Myocyte (in vitro differentiated cells): ENCODE measurements around the gene SAMD4A. TPM values are rescaled to one million over a fixed set of nuclear protein-coding genes. Genes with fewer than 3 reads are reported as not detected.

ENCODE experiments used
- DNase-seq: peaks from one replicate; pipeline ENCODE4 v3.0.0-alpha.2; 2012; ENCODE audit warnings: low read depth
- total RNA-seq: library from RNA; depleted of rRNA; stranded (reverse); fragments of >200 nt; gene quantifications from 2 replicates; pipeline ENCODE4 v1.2.3, GENCODE V29; 2014

Gene SAMD4A
- total RNA-seq, 1 donor from 2014 or later = 83.2 TPM

GRCh38 chr14:54754116-54754622, 187.2 kb downstream of the SAMD4A start:
- DNase-seq = no peak

- DNase-seq = no peak
Observed at GRCh38 chr14:54754623-54755386, 187.9 kb downstream of the SAMD4A start.

GRCh38 chr14:54756656-54757392, 189.9 kb downstream of the SAMD4A start:
- peak; percentile 32 for DNase-seq

- no peak for DNase-seq
Observed at GRCh38 chr14:54758041-54758440, 191.1 kb downstream of the SAMD4A start.

GRCh38 chr14:54759982-54760585, 193.2 kb downstream of the SAMD4A start:
- DNase-seq = no peak

- DNase-seq = no peak
Observed at GRCh38 chr14:54760866-54761575, 194.1 kb downstream of the SAMD4A start.

GRCh38 chr14:54761835-54762234, 194.9 kb downstream of the SAMD4A start:
- peak; percentile 43 for DNase-seq

- no peak for DNase-seq
Observed at GRCh38 chr14:54762296-54762695, 195.4 kb downstream of the SAMD4A start.

- DNase-seq = no peak
Observed at GRCh38 chr14:54763761-54764160, 196.8 kb downstream of the SAMD4A start.

GRCh38 chr14:54766276-54767138, 199.6 kb downstream of the SAMD4A start:
- no peak for DNase-seq

- no peak for DNase-seq
Observed at GRCh38 chr14:54767139-54767431, 200.2 kb downstream of the SAMD4A start.

- DNase-seq = no peak
Observed at GRCh38 chr14:54767450-54767849, 200.5 kb downstream of the SAMD4A start.

- no peak for DNase-seq
Observed at GRCh38 chr14:54768501-54769129, 201.7 kb downstream of the SAMD4A start.

GRCh38 chr14:54769951-54770863, 203.3 kb downstream of the SAMD4A start:
- peak; percentile 48 for DNase-seq

- DNase-seq = no peak
Observed at GRCh38 chr14:54771411-54772027, 204.6 kb downstream of the SAMD4A start.

GRCh38 chr14:54772451-54772881, 205.5 kb downstream of the SAMD4A start:
- peak; percentile 27 for DNase-seq

GRCh38 chr14:54773171-54774006, 206.5 kb downstream of the SAMD4A start:
- DNase-seq = peak; percentile 99

- DNase-seq = no peak
Observed at GRCh38 chr14:54774824-54775223, 207.9 kb downstream of the SAMD4A start.
